Measurements from ENCODE around the gene GALNT17.

GALNT17 gene

DNA sequence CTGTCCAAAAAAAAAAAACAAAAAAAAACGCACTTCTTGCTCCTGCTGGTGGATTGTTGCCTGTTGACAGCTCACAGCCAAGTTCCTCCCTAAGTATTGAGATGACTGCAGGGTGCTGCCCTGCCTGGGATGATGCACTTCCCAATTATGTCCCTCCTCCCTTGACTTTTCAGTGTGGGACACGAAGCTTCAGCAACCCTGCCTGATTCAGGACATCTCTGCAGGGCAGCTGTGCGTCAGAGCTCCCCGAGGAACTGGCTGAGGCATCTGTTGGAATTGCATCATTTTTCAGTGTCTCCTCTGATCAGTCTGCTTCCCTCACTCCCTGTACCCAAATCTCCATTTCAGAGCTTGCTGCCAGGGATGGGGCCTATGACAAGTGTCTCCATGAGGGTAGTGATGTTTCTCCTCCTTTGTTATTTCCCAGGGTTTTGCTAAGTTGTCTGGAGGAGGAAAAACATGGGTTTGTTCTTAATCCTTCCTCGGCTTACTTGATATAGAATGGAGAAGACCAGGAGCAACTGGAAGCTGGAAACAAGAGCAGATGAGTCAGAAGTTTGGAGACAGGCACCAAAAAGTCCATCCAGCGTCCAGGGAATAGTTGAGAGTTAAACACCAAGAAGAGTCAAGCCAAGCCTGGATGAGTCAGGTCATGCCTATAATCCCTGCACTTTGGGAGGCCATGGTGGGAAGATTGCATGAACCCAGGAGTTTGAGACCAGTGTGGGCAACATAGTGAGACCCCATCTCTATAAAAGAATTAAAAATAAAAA, 355.1 kb downstream of the GALNT17 start:
- Mint-ChIP-seq H3K27me3 (no peaks in the 10 kb centered on the region), H3K4me3 (no peak overlapping the region), H3K27ac (no peak overlapping the region), H3K4me1 (ENCODE audit: low read depth) (no peaks in the 10 kb centered on the region), H3K9me3 (peaks cover 5% of the 10 kb centered on the region), H3K36me3 (ENCODE audit: low read depth) (no peaks in the 10 kb centered on the region)
- DNase-seq: no peak

DNA sequence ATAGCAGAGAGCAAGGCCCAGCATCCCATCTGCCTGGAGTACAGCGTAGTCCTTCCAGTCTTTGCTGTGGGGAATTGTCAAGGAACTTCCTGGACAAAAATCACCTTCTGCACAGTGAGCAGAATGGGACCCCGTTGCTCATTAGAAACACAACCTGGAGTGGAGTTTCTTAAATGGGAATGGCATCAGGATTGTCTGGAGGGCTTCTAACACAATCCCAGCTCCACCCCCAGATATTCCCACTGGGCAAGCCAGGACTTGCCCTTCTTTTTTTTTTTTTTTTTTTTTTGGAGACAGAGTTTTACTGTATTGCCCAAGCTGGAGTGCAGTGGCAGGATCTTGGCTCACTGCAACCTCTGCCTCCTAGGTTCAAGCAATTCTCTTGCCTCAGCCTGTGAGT, 356.4 kb downstream of the GALNT17 start:
- Mint-ChIP-seq H3K9me3 (peaks cover 7% of the 10 kb centered on the region), H3K27me3 (no peaks in the 10 kb centered on the region), H3K36me3 (ENCODE audit: low read depth) (no peaks in the 10 kb centered on the region), H3K27ac (no peak overlapping the region), H3K4me1 (ENCODE audit: low read depth) (no peaks in the 10 kb centered on the region), H3K4me3 (no peak overlapping the region)
- no peak for DNase-seq

DNA sequence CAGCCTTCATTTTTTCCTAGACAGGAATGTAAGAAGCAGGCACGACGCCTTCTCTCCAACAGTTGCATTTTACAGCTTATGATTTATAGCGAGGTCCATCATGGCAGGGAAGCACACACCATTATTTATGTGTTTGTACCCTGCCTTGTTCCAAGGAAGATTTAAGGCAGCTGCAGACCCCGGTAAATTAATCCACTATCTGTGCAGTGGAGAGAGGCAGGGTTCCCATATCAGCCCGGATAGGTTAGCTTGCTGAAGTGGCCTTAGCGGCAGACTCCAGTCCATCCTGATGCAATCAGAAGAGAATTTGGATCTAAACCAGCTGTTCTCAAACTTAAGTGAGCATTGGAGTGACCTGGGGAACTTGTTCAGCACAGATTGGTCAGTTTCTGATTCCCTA, 359.4 kb downstream of the GALNT17 start:
- Mint-ChIP-seq H3K27me3 (no peaks in the 10 kb centered on the region), H3K27ac (no peak overlapping the region), H3K4me1 (ENCODE audit: low read depth) (no peaks in the 10 kb centered on the region), H3K9me3 (peaks cover 5% of the 10 kb centered on the region), H3K4me3 (no peak overlapping the region), H3K36me3 (ENCODE audit: low read depth) (no peaks in the 10 kb centered on the region)
- DNase-seq: no peak

DNA sequence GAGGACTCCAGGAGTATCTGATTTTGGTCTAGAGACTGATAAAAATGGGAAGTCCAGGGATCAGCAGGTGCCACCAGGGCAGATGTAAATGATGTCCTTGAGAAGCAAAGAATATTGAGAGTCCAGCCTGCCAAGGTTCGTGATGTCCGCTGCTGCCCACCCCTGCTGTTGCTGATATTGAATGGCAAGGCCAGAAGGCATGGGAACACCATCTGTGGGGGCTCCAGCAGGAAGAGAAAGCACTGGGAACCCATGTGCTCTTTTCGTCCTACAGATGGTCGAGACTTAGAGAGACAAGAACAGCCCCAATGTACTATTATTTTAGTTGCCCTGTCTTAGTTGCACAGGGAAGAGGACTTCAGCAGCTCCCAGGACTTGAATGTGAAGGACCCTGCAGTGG, 363.9 kb downstream of the GALNT17 start:
- Mint-ChIP-seq H3K27me3 (no peaks in the 10 kb centered on the region), H3K9me3 (peaks cover 2% of the 10 kb centered on the region), H3K4me1 (ENCODE audit: low read depth) (no peaks in the 10 kb centered on the region), H3K4me3 (no peak overlapping the region), H3K36me3 (ENCODE audit: low read depth) (no peaks in the 10 kb centered on the region), H3K27ac (no peak overlapping the region)
- no peak for DNase-seq

DNA sequence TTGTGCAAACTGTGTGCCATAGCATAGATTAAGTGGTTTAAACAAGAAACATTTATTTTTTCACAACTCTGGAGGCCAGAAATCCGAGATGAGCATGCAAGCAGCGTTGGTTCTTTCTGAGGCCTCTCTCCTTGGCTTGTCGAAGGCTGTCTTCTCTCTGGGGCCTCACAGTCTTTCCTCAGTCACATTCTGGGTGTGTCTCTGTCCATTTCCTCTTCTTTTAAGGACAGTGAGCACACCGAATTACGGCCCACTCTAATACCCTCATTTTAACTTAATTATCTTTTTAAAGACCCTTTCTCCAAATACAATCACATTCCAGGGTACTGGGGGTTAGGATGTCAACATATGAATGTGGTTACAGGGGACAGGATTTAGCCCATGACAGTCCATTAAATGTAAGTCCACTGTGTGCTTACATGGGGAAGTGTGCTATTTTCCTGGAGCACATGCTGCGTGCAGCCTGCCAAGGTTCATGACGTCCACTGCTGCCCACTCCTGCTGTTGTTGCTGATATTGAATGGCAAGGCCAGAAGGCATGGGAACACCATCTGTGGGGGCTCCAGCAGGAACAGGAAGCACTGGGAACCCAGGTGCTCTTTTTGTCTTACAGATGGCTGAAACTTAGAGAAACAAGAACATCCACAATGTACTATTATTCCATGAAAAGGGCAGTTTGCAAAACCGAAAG, 365.5 kb downstream of the GALNT17 start:
- DNase-seq: no peak
- no peak overlapping the region for H3K27ac Mint-ChIP-seq
- no peaks in the 10 kb centered on the region for H3K36me3 Mint-ChIP-seq (ENCODE audit: low read depth)
- H3K27me3 Mint-ChIP-seq: no peaks in the 10 kb centered on the region
- H3K4me1 Mint-ChIP-seq (ENCODE audit: low read depth): no peaks in the 10 kb centered on the region
- H3K9me3 Mint-ChIP-seq: peaks cover 2% of the 10 kb centered on the region
- no peak overlapping the region for H3K4me3 Mint-ChIP-seq

DNA sequence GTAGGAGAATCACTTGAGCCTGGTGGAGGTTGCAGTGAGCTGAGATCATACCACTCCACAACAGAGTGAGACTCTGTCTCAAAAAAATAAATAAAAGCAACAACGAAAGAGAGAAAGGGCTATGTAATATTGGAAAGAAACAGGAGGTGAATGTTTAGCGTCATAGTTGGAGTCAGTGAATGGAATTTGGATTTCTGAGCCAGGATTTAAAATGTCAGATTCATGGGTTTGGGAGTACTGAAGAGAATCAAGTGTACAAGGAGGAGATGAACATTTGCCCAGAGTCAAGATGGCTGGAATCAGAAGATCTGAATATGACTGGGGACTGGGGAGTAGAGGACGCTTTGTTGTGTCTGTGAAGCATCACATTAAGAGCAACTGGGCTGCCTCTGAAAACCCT, 366.4 kb downstream of the GALNT17 start:
- Mint-ChIP-seq H3K4me3 (no peak overlapping the region), H3K36me3 (ENCODE audit: low read depth) (no peaks in the 10 kb centered on the region), H3K4me1 (ENCODE audit: low read depth) (no peaks in the 10 kb centered on the region), H3K27ac (no peak overlapping the region), H3K9me3 (peaks cover 3% of the 10 kb centered on the region), H3K27me3 (no peaks in the 10 kb centered on the region)
- no peak for DNase-seq

DNA sequence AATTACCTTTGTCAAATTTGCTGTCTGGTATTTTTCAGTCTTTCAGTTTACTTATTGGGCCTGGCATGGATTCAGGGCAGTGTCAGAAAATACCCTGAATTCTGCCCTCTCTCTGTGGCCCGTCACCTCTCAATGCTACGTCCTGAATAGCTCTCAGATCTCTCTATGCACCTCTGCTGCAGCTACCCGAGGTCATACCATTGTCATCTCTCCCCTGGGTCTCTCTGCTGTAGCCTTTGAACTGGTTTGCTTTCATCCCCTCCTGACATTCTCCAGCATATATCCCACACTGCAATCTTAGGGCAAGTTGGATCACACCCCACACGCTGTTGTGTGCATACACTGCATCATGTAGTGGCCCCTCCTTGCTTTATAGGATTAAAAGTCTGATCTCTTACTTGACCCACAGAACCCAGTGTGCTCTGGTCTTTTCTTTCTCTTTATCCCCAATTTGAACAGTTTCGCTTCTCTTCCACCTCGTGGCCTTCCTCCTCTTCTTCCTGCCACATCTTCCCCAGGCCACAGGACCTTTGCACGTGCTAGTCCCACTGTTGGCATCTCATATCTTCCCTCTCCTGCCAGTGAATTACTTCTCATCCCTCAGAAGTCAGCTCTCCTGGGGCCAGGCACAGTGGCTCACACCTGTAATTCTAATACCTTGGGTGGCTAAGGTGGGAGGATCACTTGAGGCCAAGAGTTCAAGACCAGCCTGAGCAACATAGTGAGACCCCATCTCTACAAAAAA, 372.9 kb downstream of the GALNT17 start:
- H3K4me1 Mint-ChIP-seq (ENCODE audit: low read depth): no peaks in the 10 kb centered on the region
- no peak overlapping the region for H3K27ac Mint-ChIP-seq
- H3K4me3 Mint-ChIP-seq: no peak overlapping the region
- DNase-seq: no peak
- peaks cover 9% of the 10 kb centered on the region for H3K9me3 Mint-ChIP-seq
- no peaks in the 10 kb centered on the region for H3K27me3 Mint-ChIP-seq
- no peaks in the 10 kb centered on the region for H3K36me3 Mint-ChIP-seq (ENCODE audit: low read depth)

DNA sequence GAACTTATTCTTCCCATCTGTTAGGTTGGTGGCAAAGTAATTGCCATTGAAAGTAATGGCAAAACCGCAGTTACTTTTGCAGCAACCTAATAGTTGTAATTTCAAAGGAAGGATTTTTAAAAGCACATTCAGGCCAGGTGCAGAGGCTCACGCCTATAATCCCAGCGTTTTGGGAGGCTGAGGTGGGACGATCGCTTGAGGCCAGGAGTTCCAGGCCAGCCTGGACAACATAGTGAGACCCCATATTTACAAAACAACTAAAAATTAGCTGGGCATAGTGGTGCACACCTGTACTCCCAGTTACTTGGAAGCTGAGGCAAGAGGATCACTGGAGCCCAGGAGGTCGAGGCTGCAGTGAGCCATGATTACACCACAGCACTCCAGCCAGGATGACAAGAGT, 374.9 kb downstream of the GALNT17 start:
- Mint-ChIP-seq H3K36me3 (ENCODE audit: low read depth) (no peaks in the 10 kb centered on the region), H3K4me1 (ENCODE audit: low read depth) (no peaks in the 10 kb centered on the region), H3K27ac (no peak overlapping the region), H3K27me3 (no peaks in the 10 kb centered on the region), H3K4me3 (no peak overlapping the region), H3K9me3 (peaks cover 12% of the 10 kb centered on the region)
- DNase-seq: no peak

DNA sequence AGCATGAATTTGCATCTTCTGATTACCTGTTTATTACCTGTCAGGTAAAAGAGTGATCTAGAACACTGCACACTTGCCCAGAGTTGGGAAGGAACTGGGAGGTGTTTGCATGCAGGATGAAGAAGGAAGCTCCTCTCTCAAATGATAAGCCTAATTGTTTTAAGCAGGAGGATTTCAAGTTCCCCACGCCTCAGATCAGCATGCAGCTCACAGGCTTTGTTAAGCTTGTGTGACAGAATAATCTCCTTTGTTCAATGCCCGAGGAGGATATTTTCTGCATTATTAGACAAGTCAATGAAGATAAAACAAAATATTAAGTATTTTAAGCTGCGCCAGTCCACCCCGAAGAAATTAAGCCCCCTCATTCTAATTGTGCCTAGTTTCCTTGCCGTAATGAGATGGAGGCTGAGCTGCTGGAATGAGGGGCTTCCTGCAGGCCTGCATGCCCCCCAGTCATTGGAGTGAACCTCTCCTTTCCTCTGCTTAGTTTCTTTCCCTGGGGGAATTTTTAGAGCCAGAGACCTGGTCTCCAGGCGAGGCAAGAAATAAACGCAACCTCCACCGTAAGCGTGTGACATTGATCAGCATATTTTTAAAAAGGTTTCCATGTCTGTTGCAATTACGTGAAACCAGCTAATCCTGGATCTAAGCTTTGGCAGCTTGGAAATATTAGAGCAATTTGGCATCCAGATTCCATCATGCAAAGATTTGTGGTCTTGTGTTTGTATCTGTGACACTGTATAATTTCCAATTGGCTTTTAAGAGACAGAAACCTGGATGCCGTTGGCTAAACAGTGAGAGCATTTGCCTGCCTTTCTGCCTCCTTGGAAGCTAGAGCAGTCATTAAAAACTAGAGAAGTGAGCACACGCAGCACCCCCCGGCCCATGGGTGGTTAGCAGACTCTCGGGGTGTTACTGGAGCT, 376.0 kb downstream of the GALNT17 start:
- H3K27me3 Mint-ChIP-seq: no peaks in the 10 kb centered on the region
- H3K9me3 Mint-ChIP-seq: peaks cover 10% of the 10 kb centered on the region
- H3K4me3 Mint-ChIP-seq: no peak overlapping the region
- no peaks in the 10 kb centered on the region for H3K36me3 Mint-ChIP-seq (ENCODE audit: low read depth)
- no peak overlapping the region for H3K27ac Mint-ChIP-seq
- no peaks in the 10 kb centered on the region for H3K4me1 Mint-ChIP-seq (ENCODE audit: low read depth)
- DNase-seq: no peak

DNA sequence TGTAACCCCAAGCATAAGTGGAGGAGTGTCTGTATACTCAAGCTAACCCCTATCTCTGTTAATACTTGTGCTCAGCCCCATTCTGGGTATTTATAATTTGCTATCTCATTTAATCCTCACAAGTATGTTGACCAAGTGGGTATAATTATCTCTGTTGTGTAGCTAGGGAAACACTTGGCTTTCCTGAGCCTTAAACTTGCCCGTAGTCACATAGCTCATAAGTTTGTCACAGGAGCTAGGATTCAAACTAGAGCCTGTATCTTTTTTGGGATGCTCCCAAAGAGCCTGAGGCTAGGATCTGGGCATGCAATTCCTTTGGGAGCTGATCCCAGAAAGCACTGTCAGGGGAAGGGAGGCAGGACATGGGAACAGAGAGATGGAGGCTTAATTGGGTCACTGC, 377.4 kb downstream of the GALNT17 start:
- no peak overlapping the region for H3K27ac Mint-ChIP-seq
- H3K9me3 Mint-ChIP-seq: peaks cover 11% of the 10 kb centered on the region
- no peak overlapping the region for H3K4me3 Mint-ChIP-seq
- H3K27me3 Mint-ChIP-seq: no peaks in the 10 kb centered on the region
- no peaks in the 10 kb centered on the region for H3K36me3 Mint-ChIP-seq (ENCODE audit: low read depth)
- no peaks in the 10 kb centered on the region for H3K4me1 Mint-ChIP-seq (ENCODE audit: low read depth)
- no peak for DNase-seq

DNA sequence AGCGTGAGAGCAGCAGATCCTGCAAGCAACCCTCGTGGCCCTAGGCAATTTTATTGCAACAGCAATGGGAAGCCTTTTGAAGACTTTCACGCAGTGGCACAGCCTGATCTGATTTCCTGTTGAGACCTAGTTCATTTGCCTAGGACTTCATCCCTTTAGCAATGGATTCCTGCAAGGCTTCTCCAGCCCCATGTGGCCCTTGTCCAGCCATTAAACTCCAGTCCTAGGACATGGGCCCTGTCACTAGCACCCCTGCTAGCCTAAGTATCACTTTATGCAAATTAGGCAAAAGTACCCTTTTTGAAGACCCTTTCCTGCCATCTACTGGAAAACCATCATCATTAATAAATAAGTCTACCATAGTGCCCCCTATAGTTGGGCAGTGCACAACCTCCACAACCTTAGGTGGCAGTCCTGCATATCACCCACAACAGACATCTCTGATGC, 379.4 kb downstream of the GALNT17 start:
- DNase-seq: no peak
- Mint-ChIP-seq H3K9me3 (peaks cover 7% of the 10 kb centered on the region), H3K36me3 (ENCODE audit: low read depth) (no peaks in the 10 kb centered on the region), H3K4me3 (no peak overlapping the region), H3K27me3 (no peaks in the 10 kb centered on the region), H3K27ac (no peak overlapping the region), H3K4me1 (ENCODE audit: low read depth) (no peaks in the 10 kb centered on the region)

DNA sequence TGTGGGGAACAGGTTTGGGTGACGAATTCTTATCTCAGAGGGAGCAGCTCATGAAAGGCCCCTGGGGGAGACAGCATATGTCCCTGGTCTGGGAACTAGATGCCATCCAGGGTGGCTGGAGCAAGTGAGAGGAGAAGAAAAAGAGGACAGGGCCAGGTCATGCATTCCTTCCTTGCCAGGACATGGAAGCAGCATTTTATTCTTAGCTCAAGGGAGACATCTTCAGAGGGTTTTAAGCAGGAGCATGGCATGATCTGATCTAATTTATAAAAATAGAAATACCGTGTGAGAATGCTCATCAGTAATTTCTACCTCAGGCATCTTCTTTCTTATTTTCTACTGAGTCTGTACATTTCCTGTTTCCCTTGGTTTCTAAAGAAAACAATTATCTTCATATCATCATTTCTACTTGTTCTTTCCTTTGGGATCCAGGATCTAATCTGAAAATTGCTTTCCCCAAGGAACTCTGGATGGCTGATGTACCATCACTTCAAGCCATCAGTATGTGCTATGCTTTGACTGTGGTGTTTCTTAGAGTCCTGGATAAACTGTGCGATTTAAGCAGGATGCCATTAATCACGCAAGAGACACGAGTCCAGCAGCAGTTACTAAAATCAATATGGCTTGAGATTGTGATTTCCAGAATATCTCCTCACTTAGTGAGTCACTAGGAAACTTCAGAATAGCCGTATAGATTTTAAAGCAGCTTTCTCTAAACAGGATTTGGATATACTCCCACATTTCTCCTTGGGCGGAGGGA, 386.2 kb downstream of the GALNT17 start:
- Mint-ChIP-seq H3K27me3 (no peaks in the 10 kb centered on the region), H3K4me3 (no peak overlapping the region), H3K9me3 (peaks cover 25% of the 10 kb centered on the region), H3K36me3 (ENCODE audit: low read depth) (no peaks in the 10 kb centered on the region), H3K4me1 (ENCODE audit: low read depth) (no peaks in the 10 kb centered on the region), H3K27ac (no peak overlapping the region)
- no peak for DNase-seq

DNA sequence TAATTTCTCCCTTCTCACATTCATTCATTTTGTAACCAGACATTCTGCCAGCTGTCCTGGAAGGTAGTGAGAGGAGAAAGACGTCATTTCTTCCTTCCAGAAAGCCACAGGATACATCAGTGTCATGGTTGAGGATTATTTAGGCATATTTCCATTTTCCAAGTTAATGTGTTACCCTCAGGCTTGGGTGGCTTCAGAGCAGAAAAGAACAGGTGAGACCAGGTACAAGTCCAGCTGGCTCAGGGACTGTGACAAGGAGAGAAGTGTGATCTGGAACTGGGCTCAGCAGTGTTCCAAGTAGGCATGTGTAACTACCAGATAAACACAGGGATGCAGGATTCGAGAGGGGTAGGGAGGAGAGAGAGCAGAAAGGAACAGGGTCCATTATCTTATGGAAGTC, 386.9 kb downstream of the GALNT17 start:
- Mint-ChIP-seq H3K4me1 (ENCODE audit: low read depth) (no peaks in the 10 kb centered on the region), H3K27me3 (no peaks in the 10 kb centered on the region), H3K27ac (no peak overlapping the region), H3K9me3 (peaks cover 23% of the 10 kb centered on the region), H3K36me3 (ENCODE audit: low read depth) (no peaks in the 10 kb centered on the region), H3K4me3 (no peak overlapping the region)
- no peak for DNase-seq

Data from activated T-cell treated with anti-CD3 and anti-CD28 coated beads, Interleukin-2, amount 50 U/mL, for 24 hours (primary cell).